Right kidney (tissue), 1 donor: Measurements from ENCODE around the gene PTRH1.

Source experiments
- DNase-seq: peaks from one replicate; pipeline ENCODE4 v3.0.0-alpha.2; 2016

PTRH1 gene

DNA sequence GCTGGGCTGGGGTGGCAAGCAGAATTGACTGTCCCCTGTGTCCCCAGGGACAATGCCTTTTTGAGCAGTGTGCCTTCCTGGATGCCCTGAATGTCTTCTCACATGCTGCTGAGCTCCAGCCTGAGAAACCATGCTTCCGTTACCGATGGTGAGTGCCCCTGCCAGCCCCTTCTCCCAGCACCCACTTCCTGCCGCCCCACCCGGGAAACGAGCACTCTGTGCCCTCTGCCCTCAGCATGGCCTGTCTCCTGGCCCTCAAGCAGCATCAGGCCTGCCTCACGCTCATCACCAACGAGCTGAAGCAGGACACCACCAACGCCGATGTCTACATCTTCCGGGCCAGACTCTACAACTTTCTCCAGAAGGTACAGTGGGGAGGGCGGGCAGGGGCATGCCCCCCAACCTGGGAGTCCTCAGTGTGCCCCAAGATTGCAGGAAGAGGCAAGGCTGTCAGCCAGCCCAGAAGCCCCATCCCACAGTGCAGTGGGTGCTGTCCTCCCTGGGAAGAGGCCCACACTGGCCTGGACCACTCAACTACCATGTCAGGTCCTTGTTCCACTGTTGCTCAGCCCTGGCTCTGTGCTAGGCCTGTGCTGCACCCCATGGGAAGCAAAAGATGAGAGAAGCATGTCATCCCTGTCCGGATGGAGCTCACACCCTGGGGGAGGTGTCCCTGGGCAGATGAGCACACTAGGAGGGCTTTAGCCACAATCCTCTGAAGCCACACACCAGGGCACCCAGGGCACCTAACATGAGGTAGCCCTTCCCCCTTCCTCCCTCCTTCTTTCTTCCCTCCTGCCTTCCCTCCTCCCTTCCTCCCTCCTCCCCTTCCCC is 4.8 kb upstream of the PTRH1 start:
- no peak for DNase-seq

DNA sequence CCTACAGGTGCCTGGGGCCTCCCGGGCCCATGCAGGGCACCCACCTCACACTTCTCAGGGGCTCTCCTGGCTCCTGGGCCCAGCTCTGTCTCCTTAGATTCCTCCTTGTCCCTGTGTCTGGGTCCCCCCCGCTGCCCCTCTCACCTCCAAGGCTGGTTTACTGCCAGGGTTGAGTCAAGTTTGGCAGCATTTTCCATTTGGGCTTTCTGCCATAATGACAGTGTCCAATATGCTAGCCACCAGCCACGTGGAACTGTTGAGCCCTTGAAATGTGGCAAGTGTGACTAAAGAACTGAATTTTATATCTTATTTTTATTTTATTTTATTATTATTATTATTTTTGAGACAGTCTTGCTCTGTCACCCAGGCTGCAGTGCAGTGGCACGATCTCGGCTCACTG is 2.3 kb upstream of the PTRH1 start:
- no peak for DNase-seq

DNA sequence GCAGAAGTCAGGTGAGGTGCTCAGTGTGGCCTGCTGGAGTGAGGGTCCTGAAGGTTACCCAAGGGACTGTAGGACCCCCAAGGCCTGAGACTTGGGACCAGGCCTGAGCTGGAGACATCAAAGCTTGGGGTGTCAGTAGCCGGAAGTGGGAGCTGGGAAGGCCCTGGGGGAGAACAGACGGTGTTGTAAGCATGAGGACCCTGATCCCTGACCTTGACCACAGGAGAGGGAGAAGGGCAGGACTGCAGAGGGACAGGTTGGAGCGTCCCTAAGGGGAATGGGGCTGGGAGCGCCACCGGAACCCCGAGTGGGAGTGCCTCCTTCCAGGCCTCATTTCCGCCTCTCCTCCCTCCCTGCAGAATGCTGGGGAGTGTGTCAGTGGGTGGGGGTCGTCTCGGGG is 949 bp upstream of the PTRH1 start:
- DNase-seq: no peak

DNA sequence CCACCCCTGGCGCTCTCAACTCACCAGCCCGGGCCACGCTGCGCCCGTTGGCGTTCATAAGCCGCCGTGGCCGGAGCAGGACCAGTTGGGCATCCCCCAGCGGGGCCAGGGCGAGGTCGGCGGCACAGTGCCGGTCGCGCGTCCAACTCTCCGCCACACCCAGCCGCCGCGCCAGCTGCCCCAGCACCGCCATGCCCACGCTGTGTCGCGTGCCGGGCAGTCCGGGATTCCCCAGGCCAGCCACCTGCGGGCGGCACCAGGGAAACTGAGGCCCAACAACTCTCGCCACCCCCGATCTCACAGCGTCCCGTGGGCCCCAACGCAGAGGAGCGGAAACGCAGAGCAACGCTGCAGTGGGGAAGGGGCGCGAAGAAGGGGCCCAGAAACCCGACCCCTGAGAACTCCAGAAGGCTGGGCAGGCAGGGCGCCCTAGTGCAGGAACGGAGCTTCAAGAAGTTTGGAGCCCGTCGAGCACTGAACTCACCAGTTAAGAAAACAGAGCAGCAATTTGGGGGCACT is 453 bp downstream of the PTRH1 start:
- no peak for DNase-seq

DNA sequence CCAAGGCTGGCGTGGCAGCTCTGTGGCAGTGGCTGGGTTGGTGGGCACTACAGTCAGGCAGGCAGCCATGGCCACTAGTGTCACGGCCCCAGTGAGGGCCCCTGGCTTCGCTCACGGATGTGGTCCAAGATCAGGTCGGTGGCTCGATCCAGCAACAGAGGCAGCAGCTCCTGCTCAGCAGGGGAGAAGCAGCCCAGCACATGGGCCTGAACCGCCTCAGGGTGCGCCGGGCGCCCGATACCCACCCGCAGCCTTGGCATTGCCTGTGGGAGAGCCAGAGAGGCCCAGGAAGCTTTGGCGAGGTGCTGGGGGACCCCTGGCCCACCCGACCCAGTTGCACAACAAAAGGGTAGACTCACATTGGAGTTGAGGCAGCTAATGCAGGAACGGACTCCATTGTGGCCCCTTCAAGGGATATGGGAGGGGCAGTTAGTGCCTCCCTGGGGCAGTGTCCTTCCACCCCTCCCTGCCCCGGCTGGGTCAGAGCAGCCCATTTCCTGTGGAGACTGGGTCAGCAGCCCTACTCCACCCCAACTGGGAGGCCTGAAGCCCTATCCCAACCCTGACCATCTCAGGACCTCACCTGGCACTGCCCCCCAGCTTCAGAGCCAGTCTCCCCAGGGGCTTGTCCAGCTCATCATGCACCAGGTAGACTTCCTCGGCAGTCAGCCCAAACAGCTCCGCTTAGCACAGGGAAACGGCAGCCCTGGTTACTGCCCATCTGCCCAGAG is 1.3 kb downstream of the PTRH1 start:
- no peak for DNase-seq

DNA sequence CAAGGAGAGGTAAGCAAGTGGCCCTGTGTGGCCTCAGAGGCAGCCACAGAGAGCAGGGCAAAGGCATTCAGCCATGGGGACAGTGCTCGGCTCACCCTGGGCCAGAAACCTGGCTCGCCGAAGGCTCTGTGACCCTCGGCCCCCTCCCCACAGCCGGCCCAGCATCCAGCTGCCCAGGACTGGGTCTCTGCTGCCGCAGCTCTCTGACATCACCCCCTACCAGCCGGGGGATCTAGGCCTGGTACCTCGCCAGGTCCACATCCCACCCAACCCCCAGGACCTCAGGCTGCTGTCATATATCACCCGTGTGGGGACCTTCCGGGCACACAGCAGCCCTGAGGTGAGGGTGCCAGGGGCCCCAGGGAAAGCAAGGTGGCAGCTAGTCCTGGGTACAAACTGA is 2.6 kb downstream of the PTRH1 start:
- DNase-seq: no peak

DNA sequence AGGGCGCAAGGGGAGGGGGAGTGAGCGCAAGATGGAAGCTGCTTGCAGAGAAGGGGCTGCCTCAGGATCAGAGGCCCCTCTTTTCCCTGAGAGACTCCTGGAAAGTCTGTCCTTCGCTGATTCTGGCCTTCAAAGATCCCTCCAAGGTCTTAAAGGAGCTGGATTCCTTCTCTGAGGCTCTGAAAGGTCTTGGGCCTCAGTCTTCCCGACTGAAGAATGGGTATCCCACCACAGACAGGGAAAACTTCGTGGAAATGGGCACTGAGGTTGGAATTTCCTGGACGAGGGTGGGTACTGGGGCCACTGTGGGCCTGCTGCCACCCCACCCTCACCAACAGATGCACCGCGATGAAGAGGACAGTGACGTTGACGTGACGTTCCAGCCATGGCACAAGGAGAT is 3.1 kb downstream of the PTRH1 start:
- DNase-seq: no peak

DNA sequence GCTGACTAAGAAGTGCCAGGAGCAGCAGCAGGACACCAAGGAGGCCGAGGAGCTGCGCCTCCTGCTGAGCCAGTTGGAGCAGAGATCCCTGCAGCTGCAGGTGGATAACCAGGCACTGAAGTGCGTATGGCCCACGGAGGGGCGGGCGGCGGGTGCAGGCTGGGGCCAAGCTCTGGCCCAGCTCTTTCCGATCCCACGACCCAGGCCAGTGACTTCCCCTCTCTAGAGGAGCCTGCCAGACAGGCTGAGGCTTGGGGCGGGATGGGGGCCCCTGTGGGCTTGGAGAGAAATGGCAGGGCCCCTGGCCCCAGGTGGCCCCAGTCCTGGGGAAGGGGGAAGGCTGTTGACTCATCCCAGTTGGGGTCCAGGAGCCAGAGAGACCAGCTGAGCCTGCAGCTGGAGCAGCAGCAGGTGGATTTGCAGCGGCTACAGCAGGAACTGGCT is 3.6 kb downstream of the PTRH1 start:
- no peak for DNase-seq

DNA sequence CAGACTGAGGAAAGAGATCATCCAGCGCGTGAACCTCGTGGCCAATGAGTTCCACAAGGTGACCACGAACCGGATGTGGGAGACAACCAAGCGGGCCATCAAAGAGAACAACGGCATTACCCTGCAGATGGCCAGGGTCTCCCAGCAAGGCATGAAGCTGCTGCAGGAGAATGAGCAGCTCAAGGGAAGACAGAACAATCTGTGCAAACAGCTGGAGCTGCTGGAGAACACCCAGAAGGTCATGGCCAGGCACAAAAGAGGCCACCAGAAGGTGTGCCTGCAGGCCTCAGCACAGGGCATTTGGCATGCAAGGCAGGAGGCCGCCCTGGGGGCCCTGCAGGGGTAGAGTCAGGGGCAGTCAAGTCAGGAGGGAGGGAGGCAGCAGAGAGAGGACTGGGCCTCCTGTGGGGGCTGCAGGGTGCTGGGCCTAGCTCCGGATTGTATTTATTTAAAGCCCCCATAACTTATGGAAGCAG is 4.2 kb downstream of the PTRH1 start:
- DNase-seq: no peak

DNA sequence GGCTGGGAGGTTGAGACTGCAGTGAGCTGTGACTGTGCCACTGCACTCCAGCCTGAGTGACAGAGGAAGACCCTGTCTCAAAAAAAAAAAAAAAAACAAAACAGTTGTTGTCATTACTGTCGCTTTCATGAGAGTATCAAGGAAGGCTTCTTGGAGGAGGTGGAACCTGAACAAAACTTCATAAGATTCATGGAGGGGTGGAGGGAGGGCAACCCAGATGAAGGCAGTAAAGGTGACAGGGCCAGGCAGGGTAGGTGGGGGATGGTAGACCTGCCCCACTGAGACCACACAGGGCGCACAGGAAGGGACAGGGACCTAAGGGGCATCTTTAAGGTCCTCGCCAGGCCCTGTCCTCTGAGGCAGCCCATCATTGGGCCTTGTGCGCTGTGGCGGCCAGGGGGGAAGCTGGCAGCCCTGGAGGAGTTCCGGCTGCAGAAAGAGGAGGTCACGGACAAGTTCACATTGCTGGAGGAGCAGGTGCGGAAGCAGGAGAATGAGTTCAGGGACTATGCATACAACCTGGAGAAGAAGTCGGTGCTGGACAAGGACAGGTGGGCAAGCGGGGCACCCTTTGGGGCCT is 5.2 kb downstream of the PTRH1 start:
- DNase-seq: no peak

DNA sequence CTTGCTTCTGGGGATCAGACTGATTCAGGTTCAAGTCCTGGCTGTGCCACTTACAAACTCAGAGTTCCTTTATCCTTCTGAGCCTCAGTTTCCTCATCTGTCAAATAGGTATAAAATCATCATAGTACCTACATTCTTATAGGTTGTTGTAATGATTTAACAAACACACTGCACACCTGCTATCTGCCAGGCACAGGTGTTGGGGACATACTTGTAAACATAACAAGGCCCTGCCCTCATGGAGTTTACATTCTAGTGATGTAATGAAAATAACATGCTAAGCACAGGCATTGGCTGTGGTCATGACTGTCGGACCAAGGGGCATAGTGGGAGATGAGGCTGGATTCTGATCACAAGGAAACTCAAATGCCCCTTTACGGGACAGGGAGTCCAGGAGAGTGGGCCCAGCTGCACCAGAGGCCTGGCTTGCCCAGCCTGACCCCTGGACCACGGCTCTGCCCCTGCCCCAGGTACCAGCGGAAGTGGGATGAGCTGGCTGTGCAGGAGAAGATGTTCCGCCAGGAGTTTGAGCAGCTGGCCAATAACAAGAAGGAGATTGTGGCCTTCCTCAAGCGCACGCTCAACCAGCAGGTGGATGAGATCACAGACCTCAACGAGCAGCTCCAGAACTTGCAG is 6.4 kb downstream of the PTRH1 start:
- DNase-seq: no peak

DNA sequence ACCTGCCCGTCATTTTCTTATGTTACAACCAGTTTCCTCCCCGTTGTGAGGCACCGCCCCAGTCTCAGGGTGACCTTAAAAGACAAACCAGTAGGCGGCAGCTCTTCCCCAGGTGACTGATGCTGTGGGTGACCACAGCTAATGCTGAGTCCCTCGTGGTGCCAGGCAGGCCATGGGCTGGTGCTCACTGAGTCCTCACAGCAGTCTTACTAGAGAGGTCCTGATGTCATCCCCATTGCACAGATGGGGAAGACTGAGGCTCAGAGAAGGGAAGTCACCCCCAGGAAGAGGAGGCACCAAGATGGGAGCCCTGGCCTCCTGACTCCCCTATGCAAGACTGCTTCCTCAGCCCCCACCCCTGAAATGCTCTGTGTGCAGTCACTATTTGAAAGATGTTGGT is 7.7 kb downstream of the PTRH1 start:
- no peak for DNase-seq

DNA sequence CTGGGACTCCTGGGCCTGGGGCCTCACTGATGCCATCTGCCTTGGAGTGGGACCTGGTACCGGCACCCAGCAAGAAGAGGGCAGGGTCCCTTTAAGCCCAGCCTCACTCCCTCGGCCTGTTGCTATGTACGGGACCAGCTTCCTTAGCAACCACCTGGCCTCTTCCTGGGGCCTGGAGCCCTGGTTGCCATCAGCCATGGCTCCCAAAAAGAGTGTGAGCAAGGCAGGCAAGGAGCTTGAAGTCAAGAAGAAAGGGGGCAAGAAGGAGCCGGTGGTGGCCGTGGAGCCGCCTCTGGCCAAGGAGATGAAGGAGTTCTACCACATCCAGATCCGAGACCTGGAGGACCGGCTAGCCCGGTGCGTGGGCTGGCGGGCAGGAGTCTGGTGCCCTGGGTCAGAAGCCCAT is 8.6 kb downstream of the PTRH1 start, which contains the start of gene CFAP157:
Gene CFAP157, plus strand, starts transcription at position 153 of the 406 bp plus-strand sequence. Its CDS starts 44 bp downstream, at position 197.
- no peak for DNase-seq

DNA sequence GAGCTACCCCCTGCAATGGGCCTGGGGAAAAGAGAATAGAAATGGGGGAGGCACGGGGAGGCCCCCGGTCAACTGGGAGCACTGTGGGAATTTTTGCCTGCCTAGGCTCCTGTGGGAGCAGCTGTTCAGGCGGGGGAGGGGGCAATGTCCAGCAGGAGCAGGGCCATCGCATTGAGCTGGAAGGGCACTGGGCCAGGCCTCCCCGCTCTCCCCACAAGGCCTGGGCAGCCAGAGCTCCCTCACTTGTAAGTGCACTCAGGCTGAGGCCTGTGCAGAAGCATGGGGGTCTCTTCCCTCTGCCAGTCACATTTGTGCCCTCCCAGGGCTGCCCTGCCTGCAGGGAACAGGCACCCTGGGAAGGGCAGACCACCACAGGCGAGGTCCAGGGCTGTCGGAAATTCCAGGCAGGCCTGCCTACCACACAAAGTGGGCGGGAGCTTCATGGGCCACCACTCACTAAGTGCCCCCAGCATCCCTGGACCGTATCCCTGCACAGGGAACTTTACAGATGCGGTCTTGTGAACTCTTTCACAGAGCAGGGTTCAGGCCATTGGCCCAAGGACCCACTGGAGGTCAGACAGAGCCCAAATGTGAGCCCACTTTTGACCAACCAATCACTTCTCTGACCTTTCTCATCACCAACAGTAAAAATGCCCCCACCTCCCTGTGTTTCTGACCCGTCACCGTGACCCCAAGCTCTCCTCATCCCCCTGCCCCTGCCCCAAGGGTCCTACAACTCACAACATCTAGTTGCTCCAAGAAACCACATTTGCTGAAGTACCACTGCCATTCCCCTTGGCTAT is 9.7 kb downstream of the PTRH1 start:
- no peak for DNase-seq

DNA sequence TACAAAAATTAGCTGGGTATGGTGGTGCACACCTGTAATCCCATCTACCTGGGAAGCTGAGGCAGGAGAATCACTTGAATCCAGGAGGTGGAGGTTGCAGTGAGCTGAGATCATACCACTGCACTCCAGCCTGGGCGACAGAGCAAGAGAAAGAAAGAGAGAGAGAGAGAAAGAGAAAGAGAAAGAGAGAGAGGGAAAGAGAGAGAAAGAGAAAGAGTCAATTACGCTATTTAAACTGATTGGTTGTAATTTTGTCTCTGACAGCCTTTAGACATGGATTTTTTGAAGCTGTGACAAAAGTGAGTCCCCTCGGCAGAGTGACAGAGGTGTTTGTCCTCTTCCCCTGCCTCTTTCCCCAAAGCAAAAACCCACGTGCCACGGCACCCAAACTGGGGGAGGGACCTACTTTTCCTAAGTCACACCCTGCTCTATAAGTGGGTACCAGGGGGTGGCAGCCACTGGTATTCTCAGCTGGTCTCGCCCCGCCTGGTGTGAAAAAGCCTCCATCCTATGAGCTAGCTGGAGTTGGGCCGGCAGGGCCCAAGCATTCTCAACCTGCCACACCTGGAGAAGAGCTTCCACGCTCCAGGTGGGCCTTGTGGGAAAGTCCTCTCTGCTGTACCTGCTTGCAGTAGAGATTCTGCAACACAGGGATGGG is 12.0 kb downstream of the PTRH1 start:
- DNase-seq: no peak

DNA sequence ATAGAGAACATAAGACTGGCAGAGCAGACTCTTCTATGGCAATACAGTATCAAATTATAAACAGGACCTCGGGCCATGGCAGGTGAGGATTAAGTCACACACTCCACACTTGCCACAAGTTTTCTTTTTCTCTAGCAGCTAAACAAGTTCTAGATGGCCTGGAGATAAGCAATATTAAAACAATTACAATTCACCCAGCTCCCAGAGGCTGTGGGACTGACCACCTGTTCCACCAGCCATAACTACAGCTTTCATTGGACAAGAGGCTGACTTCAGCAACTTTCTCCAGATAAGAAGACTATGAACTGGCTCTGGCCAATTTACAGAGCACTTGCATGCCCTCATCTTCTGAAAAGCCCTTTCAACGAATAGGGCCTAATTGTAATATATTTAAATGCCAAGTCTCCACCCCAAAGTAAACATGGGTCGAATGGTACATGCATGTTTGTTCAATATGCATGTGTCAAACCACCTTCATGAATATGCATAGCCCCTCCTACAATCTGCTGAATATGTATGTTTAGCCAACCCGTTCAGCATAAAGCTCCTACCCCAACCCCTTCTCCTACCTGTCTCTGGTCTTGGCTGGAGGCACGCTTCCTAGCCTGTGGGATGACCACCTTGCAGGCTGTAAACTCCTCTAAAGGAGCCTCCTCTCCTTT is 14.7 kb downstream of the PTRH1 start:
- no peak for DNase-seq

DNA sequence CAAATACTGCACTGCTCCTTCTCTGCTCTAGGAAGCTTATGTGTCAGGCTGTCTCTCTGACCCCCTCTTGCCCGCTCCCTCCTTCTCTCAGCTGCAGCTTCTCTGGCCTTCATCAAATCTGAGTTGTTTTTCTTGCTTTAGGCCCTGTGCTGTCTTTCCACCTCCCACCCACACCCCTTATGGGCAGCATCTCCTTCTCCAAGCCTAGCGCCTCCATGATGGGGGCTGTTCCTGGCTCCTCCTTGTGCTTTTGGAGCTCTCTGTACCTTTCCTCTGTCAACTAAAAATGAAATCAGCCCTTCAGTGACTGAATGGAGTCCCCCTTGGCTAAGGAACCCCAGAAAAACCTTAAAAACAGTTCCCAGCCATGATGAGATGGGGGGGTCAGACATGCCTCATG is 15.3 kb downstream of the PTRH1 start:
- no peak for DNase-seq

DNA sequence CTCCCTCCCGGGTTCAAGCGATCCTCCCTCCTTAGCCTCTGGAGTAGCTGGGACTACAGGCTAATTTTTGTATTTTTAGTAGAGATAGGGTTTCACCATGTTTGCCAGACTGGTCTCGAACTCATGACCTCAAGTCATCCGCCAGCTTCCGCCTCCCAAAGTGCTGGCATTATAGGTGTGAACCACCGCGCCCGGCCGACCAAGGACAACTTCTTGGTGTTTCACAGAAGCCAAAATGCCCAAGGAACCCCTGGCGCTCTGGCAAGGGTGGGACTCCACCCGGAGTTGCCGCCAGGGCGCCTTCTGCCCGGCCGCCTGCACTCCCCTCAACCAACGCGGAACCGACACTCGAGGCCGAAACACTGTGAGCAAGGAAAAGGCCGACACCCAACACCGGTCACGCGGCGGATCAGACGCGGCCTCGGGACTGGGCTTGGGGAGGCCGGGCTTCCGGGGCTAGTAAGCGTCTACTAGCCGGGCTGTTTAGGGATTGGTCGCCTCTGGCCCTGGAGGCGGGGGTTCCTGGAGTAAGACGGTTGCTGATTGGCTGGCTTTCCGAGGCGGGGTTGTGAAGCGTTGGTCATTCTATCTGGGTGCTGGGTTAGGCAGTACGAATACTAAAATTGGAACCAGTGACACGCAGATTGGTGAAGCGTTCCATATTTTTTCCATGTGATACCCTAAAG is 16.3 kb downstream of the PTRH1 start:
- peak; percentile 84 for DNase-seq

DNA sequence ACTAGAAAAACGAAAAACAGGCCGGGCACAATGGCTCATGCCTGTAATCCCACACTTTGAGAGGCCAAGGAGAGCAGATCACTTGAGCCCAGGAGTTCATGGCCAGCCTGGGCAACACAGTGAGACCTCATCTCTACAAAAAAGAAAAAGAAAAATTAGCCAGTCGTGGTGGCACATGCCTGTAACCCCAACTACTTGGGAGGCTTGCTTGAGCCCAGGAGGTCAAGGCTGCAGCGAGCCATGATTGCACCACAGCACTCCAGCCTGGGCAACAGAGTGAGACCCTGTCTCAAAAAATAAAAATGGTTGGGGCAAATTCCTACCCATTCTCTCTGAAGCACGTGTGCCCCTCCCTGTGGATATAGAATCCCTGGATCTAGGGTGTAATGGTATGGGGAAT is 17.1 kb downstream of the PTRH1 start:
- DNase-seq: no peak

DNA sequence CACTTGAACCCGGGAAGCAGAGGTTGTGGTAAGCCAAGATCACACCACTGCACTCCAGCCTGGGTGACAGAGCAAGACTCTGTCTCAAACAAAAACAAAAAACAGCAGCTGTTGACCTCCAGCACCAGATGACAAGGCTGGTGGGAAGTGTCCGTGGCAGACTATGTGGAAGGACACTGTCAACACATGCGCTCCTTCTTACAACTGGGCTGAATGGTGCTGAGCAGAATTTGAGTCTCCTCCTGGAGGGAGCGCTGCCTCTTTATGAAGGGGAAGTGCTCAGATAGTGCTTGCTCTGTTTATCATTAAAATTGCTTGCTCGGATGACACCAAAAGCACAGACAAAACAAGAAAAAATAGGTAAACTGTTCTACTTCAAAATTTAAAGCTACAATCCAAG is 17.9 kb downstream of the PTRH1 start:
- DNase-seq: no peak
